NK-92 (cell line): ENCODE measurements around the gene ADARB1.

Source experiments
- DNase-seq: peaks from one replicate; lab custom pipeline; 2025; ENCODE audit not compliant: unreplicated experiment; lab: John Stamatoyannopoulos, UW

Gene ADARB1

DNA sequence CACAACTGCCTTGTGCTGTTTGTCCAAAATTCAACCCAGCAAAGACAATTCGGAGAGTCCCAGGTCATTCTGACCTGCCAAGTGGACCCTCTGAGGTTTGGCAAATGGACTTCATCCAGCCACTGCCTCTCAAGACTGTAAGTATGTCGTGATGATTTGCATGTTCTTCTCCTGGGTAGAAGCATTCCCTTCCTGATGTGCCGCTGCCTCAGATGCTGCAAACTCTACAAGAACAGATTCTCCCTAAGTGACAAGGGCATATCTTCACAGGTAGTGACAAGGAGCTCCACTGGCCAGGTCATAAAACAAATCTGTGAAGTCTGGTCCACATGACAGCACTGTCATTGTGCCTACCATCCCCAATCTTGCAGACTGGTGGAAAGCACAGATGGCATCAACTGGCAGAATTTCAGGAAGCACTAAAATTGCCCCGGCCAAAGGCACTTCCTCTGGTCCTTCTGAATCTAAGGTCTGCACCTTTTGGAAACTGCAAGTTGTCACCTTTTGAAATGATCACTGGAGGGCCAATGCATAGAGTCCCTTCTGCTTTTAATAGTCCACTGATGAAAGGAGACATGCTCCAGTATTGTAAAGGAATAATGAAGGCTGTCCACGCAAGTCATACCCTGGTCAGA, 185.9 kb downstream of the ADARB1 start:
- DNase-seq: no peak

DNA sequence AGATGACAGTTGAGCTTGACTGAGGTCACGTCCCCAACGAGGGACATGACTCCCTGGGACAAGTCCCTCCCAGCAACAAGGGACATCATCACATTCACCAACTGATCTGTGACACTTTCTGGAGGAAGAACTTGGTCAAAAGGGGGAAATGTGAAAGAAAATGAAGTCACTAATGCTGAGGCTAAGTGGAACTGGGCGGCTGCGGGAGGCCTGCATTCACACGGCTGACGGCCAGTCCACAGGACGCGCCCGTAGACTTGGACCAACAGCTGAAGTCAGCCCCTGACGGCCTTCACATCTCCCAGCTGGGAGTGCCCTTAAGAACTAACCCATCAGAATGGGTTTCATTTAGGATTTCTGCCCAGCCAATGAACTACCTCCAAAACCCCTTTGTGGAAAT, 186.7 kb downstream of the ADARB1 start:
- DNase-seq: no peak

GRCh38 chr21:45262041-45262581, 187.7 kb downstream of the ADARB1 start:
- DNase-seq: no peak

DNA sequence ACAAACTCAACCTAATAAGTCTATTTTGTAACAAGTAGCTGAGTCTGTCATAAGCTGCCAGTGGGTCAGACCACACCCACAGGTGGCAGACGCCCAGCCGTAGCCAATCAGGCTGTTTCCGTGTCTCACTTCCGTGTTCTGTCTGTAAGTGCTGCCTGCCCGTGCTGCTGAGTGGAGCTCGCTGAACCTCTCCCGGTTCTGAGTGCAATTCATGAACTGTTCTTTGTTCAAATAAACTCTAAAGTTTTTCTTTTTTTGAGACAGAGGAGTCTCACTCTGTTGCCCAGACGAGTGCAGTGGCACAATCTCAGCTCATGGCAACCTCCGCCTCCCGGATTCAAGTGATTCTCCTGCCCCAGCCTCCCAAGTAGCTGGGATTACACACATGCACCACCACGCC, 188.2 kb downstream of the ADARB1 start:
- no peak for DNase-seq

DNA sequence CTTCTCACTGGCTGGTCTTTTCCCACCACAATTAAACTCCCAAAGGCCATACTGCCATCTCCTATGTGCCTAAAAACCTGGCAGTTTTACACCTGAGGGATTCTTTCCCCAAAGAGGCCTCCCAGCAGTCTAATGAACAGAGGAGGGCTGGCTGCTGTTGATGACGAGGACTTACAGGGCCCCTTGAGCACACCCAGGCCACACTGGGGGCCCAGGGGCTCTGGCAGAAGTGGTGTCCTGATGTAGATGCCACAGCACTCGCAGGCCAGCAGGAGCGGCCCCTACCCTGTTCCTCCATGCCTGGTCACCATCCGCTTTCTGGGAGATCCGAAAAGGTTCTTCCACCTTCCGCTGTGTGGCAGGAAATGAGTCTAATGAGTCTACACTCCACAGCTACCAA, 189.2 kb downstream of the ADARB1 start:
- no peak for DNase-seq

- no peak for DNase-seq
These were observed 189.9 kb downstream of the ADARB1 start for GRCh38 chr21:45264146-45264911.

DNA sequence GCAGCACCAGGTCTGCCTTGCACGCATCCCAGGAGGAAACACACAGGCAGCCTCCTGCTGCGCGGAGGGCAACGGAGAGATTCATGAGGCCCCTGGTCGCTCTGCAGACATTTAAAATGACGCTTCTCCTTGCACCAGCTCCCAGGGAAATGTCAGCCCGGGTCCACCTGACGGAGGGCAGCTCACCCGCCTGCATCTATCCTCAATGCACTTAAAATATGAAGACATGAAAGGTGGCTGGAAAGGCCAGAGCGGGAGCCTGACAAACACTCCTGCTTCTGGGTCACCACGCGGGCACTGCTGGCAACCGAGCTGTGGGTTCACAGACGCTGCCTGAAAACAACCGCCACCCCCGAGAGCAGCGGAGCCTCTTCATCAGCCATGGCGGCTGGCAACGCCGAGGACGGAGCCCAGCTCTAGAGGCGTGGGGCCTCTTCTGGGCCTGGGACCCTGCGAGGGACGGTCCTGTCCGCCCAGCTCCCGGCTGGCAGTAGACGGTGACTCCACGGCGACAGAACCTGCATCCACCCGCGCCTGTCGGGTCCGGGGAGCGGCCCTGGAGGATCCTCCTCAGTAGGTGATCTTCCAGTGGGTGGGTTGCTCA, 190.6 kb downstream of the ADARB1 start:
- DNase-seq: no peak

- no peak for DNase-seq
These were observed 191.5 kb downstream of the ADARB1 start for GRCh38 chr21:45265721-45266517.

GRCh38 chr21:45266518-45267389, 192.4 kb downstream of the ADARB1 start:
- DNase-seq: no peak

GRCh38 chr21:45267390-45267760, 193.0 kb downstream of the ADARB1 start:
- no peak for DNase-seq

DNA sequence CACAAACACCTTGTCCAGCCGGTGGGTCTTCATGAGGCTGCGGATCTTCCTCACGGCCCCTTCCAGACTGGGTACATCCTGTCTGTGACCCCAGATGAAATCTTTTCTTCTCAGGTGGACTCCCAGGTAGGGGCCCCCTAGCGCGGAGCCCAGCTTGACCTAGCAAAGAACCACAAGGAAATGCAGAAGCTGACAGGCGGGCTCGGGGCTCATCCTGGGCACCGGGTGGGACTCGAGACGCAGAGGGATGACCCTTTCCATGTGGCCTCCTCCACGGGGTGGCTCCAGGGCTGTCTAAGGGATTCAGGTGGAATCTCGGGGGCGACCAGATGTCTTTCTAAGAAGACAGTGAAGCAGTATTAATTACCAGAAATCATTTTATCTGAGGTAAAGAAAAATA, 195.5 kb downstream of the ADARB1 start:
- no peak for DNase-seq

GRCh38 chr21:45270306-45270821, 196.0 kb downstream of the ADARB1 start:
- DNase-seq: no peak
